Measurements from ENCODE around the gene C16orf95.

Gene C16orf95

GRCh38 chr16:87316450-87316922 is 706 bp downstream of the C16orf95 start:
- DNase-seq (ENCODE audit: low read depth, low spot score) = no peak

- DNase-seq (ENCODE audit: low read depth, low spot score) = no peak
Observed at GRCh38 chr16:87314990-87315420, 2.2 kb downstream of the C16orf95 start.

- no peak for DNase-seq (ENCODE audit: low read depth, low spot score)
Observed at GRCh38 chr16:87312008-87312407, 5.2 kb downstream of the C16orf95 start.

- DNase-seq (ENCODE audit: low read depth, low spot score) = no peak
Observed at GRCh38 chr16:87311387-87311786, 5.8 kb downstream of the C16orf95 start.

GRCh38 chr16:87310610-87311009 is 6.6 kb downstream of the C16orf95 start:
- no peak for DNase-seq (ENCODE audit: low read depth, low spot score)

GRCh38 chr16:87309620-87310525 is 7.3 kb downstream of the C16orf95 start:
- DNase-seq (ENCODE audit: low read depth, low spot score) = no peak

GRCh38 chr16:87308826-87309225 is 8.4 kb downstream of the C16orf95 start:
- no peak for DNase-seq (ENCODE audit: low read depth, low spot score)

- DNase-seq (ENCODE audit: low read depth, low spot score) = no peak
Observed at GRCh38 chr16:87306516-87306915, 10.7 kb downstream of the C16orf95 start.

GRCh38 chr16:87305505-87306391 is 11.4 kb downstream of the C16orf95 start:
- peak; percentile 86 for DNase-seq (ENCODE audit: low read depth, low spot score)

GRCh38 chr16:87304951-87305350 is 12.2 kb downstream of the C16orf95 start:
- no peak for DNase-seq (ENCODE audit: low read depth, low spot score)

- DNase-seq (ENCODE audit: low read depth, low spot score) = no peak
Observed at GRCh38 chr16:87303962-87304521, 13.2 kb downstream of the C16orf95 start.

GRCh38 chr16:87303431-87303930 is 13.7 kb downstream of the C16orf95 start:
- no peak for DNase-seq (ENCODE audit: low read depth, low spot score)

GRCh38 chr16:87298857-87299465 is 18.2 kb downstream of the C16orf95 start:
- no peak for DNase-seq (ENCODE audit: low read depth, low spot score)

GRCh38 chr16:87297918-87298631 is 19.1 kb downstream of the C16orf95 start:
- DNase-seq (ENCODE audit: low read depth, low spot score) = peak; percentile 71

- no peak for DNase-seq (ENCODE audit: low read depth, low spot score)
Observed at GRCh38 chr16:87297407-87297806, 19.8 kb downstream of the C16orf95 start.

GRCh38 chr16:87295661-87296531 is 21.3 kb downstream of the C16orf95 start:
- DNase-seq (ENCODE audit: low read depth, low spot score) = peak; percentile 44

- peak; percentile 23 for DNase-seq (ENCODE audit: low read depth, low spot score)
Observed at GRCh38 chr16:87295259-87295658, 21.9 kb downstream of the C16orf95 start.

- no peak for DNase-seq (ENCODE audit: low read depth, low spot score)
Observed at GRCh38 chr16:87293990-87294389, 23.2 kb downstream of the C16orf95 start.

GRCh38 chr16:87291944-87292343 is 25.2 kb downstream of the C16orf95 start:
- DNase-seq (ENCODE audit: low read depth, low spot score) = no peak

Data from ELF-1 (cell line).